GM23338 (cell line): ENCODE measurements around the gene ARL11. TPM values are rescaled to one million over a fixed set of nuclear protein-coding genes. Genes with fewer than 3 reads are reported as not detected.

ENCODE experiments used
- ATAC-seq: fragments of 200-7000 bp; cut with Tn5 transposase; 3 replicates; pipeline ENCODE4 v1.9.1; 2020
- DNase-seq: peaks from one replicate; pipeline ENCODE4 v3.0.0-alpha.2; 2015; ENCODE audit warnings: low spot score
- H2AFZ ChIP-seq: fragments of 200-600 bp; sonication (generic); 2 replicates; pipeline ENCODE4 v1.8.0; 2016; ENCODE audit warnings: antibody characterized with exemption, mild to moderate bottlenecking, moderate library complexity
- H3F3A ChIP-seq: fragments of 200-600 bp; sonication (generic); replicated peaks from 2 replicates; pipeline ENCODE4 v1.8.0; 2017; ENCODE audit warnings: antibody characterized with exemption, mixed run types, low read depth
- H3K27ac ChIP-seq: fragments of 200-600 bp; sonication (generic); 2 replicates; pipeline ENCODE4 v1.6.1; 2016; ENCODE audit warnings: low read depth
- H3K27me3 ChIP-seq: fragments of 200-600 bp; sonication (generic); 2 replicates; pipeline ENCODE4 v1.8.0; 2016; ENCODE audit warnings: mild to moderate bottlenecking, mixed run types, moderate library complexity; ENCODE audit not compliant: insufficient read depth
- H3K36me3 ChIP-seq: fragments of 200-600 bp; sonication (generic); 2 replicates; pipeline ENCODE4 v1.8.0; 2016; ENCODE audit warnings: mild to moderate bottlenecking; ENCODE audit not compliant: insufficient read depth
- H3K4me1 ChIP-seq: fragments of 200-600 bp; sonication (generic); 2 replicates; pipeline ENCODE4 v1.8.0; 2016; ENCODE audit warnings: mild to moderate bottlenecking, moderate library complexity; ENCODE audit not compliant: insufficient read depth
- H3K4me2 ChIP-seq: fragments of 200-600 bp; sonication (generic); 2 replicates; pipeline ENCODE4 v1.7.1; 2017; ENCODE audit warnings: mixed run types
- H3K4me3 ChIP-seq: fragments of 200-600 bp; sonication (generic); 2 replicates; pipeline ENCODE4 v1.6.1; 2016; ENCODE audit warnings: mixed run types
- H3K79me2 ChIP-seq: fragments of 200-600 bp; sonication (generic); replicated peaks from 2 replicates; pipeline ENCODE4 v1.8.0; 2017; ENCODE audit warnings: mild to moderate bottlenecking; ENCODE audit not compliant: insufficient read depth
- H3K9me2 ChIP-seq: fragments of 200-600 bp; sonication (generic); 2 replicates; pipeline ENCODE4 v1.8.0; 2017; ENCODE audit not compliant: insufficient read depth
- H4K20me1 ChIP-seq: fragments of 200-600 bp; sonication (generic); replicated peaks from 2 replicates; pipeline ENCODE4 v1.8.0; 2017; ENCODE audit warnings: mild to moderate bottlenecking; ENCODE audit not compliant: insufficient read depth
- H3K27ac Mint-ChIP-seq: 2 replicates; pipeline ENCODE4 v1.8.0; 2020; ENCODE audit warnings: inconsistent platforms, mild to moderate bottlenecking, moderate library complexity, mixed read lengths
- H3K27me3 Mint-ChIP-seq: 3 replicates; pipeline ENCODE4 v1.8.0; 2022; ENCODE audit warnings: low read depth, mild to moderate bottlenecking, moderate library complexity, mixed read lengths, inconsistent platforms; ENCODE audit not compliant: insufficient read depth, poor library complexity
- H3K36me3 Mint-ChIP-seq: 3 replicates; pipeline ENCODE4 v1.8.0; 2021; ENCODE audit warnings: low read depth, mild to moderate bottlenecking, inconsistent platforms, moderate library complexity, mixed read lengths
- H3K4me1 Mint-ChIP-seq: 3 replicates; pipeline ENCODE4 v1.8.0; 2020; ENCODE audit warnings: mild to moderate bottlenecking, inconsistent platforms, mixed read lengths
- H3K4me3 Mint-ChIP-seq: 3 replicates; pipeline ENCODE4 v1.8.0; 2021; ENCODE audit warnings: moderate library complexity, mild to moderate bottlenecking, inconsistent platforms, mixed read lengths
- H3K9me3 Mint-ChIP-seq: 3 replicates; pipeline ENCODE4 v1.8.0; 2020; ENCODE audit warnings: moderate library complexity, mild to moderate bottlenecking, inconsistent platforms, mixed read lengths
- CREB1 ChIP-seq: fragments of 250-450 bp; sonication (Bioruptor Pico); IDR thresholded peaks from 2 replicates; pipeline ENCODE4 v1.5.0; 2020; ENCODE audit warnings: low read depth, mild to moderate bottlenecking, moderate library complexity
- CTCF ChIP-seq, 2 experiments: fragments of 200-600 bp in 1 of 2; sonication (generic) in 1 of 2; conservative IDR thresholded peaks; 2 replicates each; pipeline versions ENCODE4 v1.5.1 to v1.6.1; 2016 to 2017; ENCODE audit warnings: antibody characterized with exemption in 2 of 2, low read depth in 2 of 2, mild to moderate bottlenecking in 2 of 2, moderate library complexity in 1 of 2
- ETS1 ChIP-seq: IDR thresholded peaks from 2 replicates; pipeline ENCODE4 v1.6.1; 2016; ENCODE audit warnings: antibody characterized with exemption
- EZH2 ChIP-seq: fragments of 200-600 bp; sonication (generic); IDR thresholded peaks from one replicate; pipeline ENCODE4 v1.8.0; 2017; ENCODE audit warnings: antibody characterized with exemption, mild to moderate bottlenecking, low read depth; ENCODE audit not compliant: unreplicated experiment
- JUNB ChIP-seq: IDR thresholded peaks from one replicate; pipeline ENCODE4 v1.6.1; 2016; ENCODE audit warnings: antibody characterized with exemption; ENCODE audit not compliant: unreplicated experiment
- POLR2AphosphoS5 ChIP-seq: IDR thresholded peaks from 2 replicates; pipeline ENCODE4 v1.6.1; 2016; ENCODE audit warnings: antibody characterized with exemption, low read depth
- REST ChIP-seq: IDR thresholded peaks from one replicate; pipeline ENCODE4 v1.6.1; 2018; ENCODE audit warnings: antibody characterized with exemption; ENCODE audit not compliant: unreplicated experiment
- ZNF331 ChIP-seq: fragments of 250-450 bp; sonication (Bioruptor Pico); IDR thresholded peaks from 2 replicates; pipeline ENCODE4 v1.5.0; 2020; ENCODE audit warnings: low read depth, mild to moderate bottlenecking, moderate library complexity
- polyA plus RNA-seq: library from polyadenylated mRNA; unstranded; fragments of >200 nt; fragmentation: Nextera tagmentation; extraction: Ambion mirVana; gene quantifications from 2 replicates; pipeline ENCODE4 v1.2.1, GENCODE V29; 2016
- total RNA-seq: library from RNA; depleted of rRNA; stranded (reverse); fragments of >200 nt; shearing (Covaris generic); gene quantifications from 2 replicates; pipeline ENCODE4 v1.2.3, GENCODE V29; 2014

Gene ARL11
- total and polyA plus RNA-seq, 2 experiments from 2014 or later: 0.32 to 0.52 TPM

GRCh38 chr13:49643035-49643646 is 14.8 kb downstream of the ARL11 start:
- ATAC-seq (no peak; the same call in 2 of the 3 replicates), DNase-seq (no peak)
- no peaks in the 10 kb centered on the region for H3K9me3 Mint-ChIP-seq
- Histone ChIP-seq H4K20me1 (no peaks in the 10 kb centered on the region), H3K4me1 (peaks cover 7% of the 10 kb centered on the region; the same call in 1 of the 2 replicates), H2AFZ (no peak overlapping the region), H3K79me2 (no peaks in the 10 kb centered on the region), H3K36me3 (no peaks in the 10 kb centered on the region), H3K9me2 (0 out of 2 replicates have a peak, but pooled peaks cover 3% of the 10 kb centered on the region), H3K4me2 (no peak overlapping the region), H3K4me3 (no peak overlapping the region), H3K27me3 (no peaks in the 10 kb centered on the region), H3F3A (no peaks in the 10 kb centered on the region), H3K27ac (no peak overlapping the region)
- H3K27me3 Mint-ChIP-seq: no peaks in the 10 kb centered on the region
- H3K4me1 Mint-ChIP-seq: peaks cover 7% of the 10 kb centered on the region; the same call in 1 of the 3 replicates
- no peak overlapping the region for H3K27ac Mint-ChIP-seq
- H3K36me3 Mint-ChIP-seq: no peaks in the 10 kb centered on the region
- H3K4me3 Mint-ChIP-seq: no peak overlapping the region
- no peak for TF ChIP-seq CREB1

- DNase-seq: no peak
- no peak for ATAC-seq
- Mint-ChIP-seq H3K4me3 (no peak overlapping the region), H3K27me3 (no peaks in the 10 kb centered on the region), H3K36me3 (no peaks in the 10 kb centered on the region), H3K27ac (no peak overlapping the region), H3K9me3 (no peaks in the 10 kb centered on the region), H3K4me1 (peaks cover 7% of the 10 kb centered on the region; the same call in 1 of the 3 replicates)
- Histone ChIP-seq H3F3A (no peaks in the 10 kb centered on the region), H3K79me2 (no peaks in the 10 kb centered on the region), H3K4me1 (peaks cover 7% of the 10 kb centered on the region; the same call in 1 of the 2 replicates), H3K4me2 (no peak overlapping the region), H3K36me3 (no peaks in the 10 kb centered on the region), H2AFZ (no peak overlapping the region), H3K9me2 (0 out of 2 replicates have a peak, but pooled peaks cover 3% of the 10 kb centered on the region), H3K27ac (no peak overlapping the region), H4K20me1 (no peaks in the 10 kb centered on the region), H3K4me3 (no peak overlapping the region), H3K27me3 (no peaks in the 10 kb centered on the region)
- no peak for TF ChIP-seq ETS1
- no peak for TF ChIP-seq REST
- no peak for TF ChIP-seq ZNF331
- TF ChIP-seq EZH2: no peak
- no peak for TF ChIP-seq CTCF (conservative IDR thresholded peaks at IDR 0.05; ENCODE audit: low read depth in 2 of 2)
- no peak for TF ChIP-seq JUNB
- TF ChIP-seq POLR2AphosphoS5: no peak
These were observed 17.1 kb downstream of the ARL11 start for GRCh38 chr13:49645451-49645850.
